OCI-LY3 (cell line): ENCODE data around the gene DCTPP1.

Experiments
- H2AFZ ChIP-seq: fragments of 200-600, 300-600 bp; shearing (Covaris generic); 2 replicates; pipeline ENCODE4 v1.6.0; 2014; ENCODE audit warnings: antibody characterized with exemption, low read depth, low read length
- H3K27ac ChIP-seq: fragments of 200-600, 300-600 bp; sonication (generic); 2 replicates; pipeline ENCODE4 v1.5.1; 2014; ENCODE audit warnings: mild to moderate bottlenecking, low read length, moderate library complexity, mixed read lengths
- H3K27me3 ChIP-seq: fragments of 200-600, 300-600 bp; sonication (generic); 2 replicates; pipeline ENCODE4 v1.6.1; 2014; ENCODE audit warnings: low read depth, low read length, mixed read lengths
- H3K36me3 ChIP-seq: fragments of 200-600, 300-600 bp; sonication (generic); replicated peaks from 2 replicates; pipeline ENCODE3; 2014; ENCODE audit warnings: low read depth, low read length, mixed read lengths
- H3K4me1 ChIP-seq: fragments of 300-600, 200-600 bp; sonication (generic); 2 replicates; pipeline ENCODE4 v1.6.1; 2014; ENCODE audit warnings: low read length, mixed read lengths
- H3K4me2 ChIP-seq: fragments of 200-600, 300-600 bp; sonication (generic); 2 replicates; pipeline ENCODE4 v1.6.1; 2014; ENCODE audit warnings: low read length, mixed read lengths
- H3K4me3 ChIP-seq: fragments of 300-600, 200-600 bp; sonication (generic); 2 replicates; pipeline ENCODE4 v1.5.1; 2014; ENCODE audit warnings: antibody characterized with exemption, mild to moderate bottlenecking, low read length, moderate library complexity
- H3K79me2 ChIP-seq: fragments of 300-600, 200-600 bp; shearing (Covaris generic); 2 replicates; pipeline ENCODE4 v1.6.1; 2014; ENCODE audit warnings: mild to moderate bottlenecking, low read length, mixed read lengths
- H3K9ac ChIP-seq: fragments of 300-600, 200-600 bp; shearing (Covaris generic); 2 replicates; pipeline ENCODE4 v1.6.0; 2014; ENCODE audit warnings: mild to moderate bottlenecking, low read length, moderate library complexity
- H3K9me3 ChIP-seq: fragments of 200-600, 300-600 bp; shearing (Covaris generic); 2 replicates; pipeline ENCODE4 v1.6.1; 2014; ENCODE audit warnings: low read length, mixed read lengths; ENCODE audit not compliant: insufficient read depth
- H4K20me1 ChIP-seq: fragments of 200-600, 300-600 bp; sonication (generic); 2 replicates; pipeline ENCODE4 v1.6.1; 2016; ENCODE audit warnings: low read length, mixed read lengths; ENCODE audit not compliant: insufficient read depth
- CTCF ChIP-seq: fragments of 200-600, 300-600 bp; sonication (generic); IDR thresholded peaks from 2 replicates; pipeline ENCODE4 v1.5.1; 2014; ENCODE audit warnings: antibody characterized with exemption, low read length, low read depth
- EZH2phosphoT487 ChIP-seq: fragments of 200-600 bp; shearing (Covaris generic); IDR thresholded peaks from 2 replicates; pipeline ENCODE4 v1.6.1; 2018; ENCODE audit warnings: antibody characterized with exemption, mixed run types, low read depth

The DCTPP1 gene

DNA sequence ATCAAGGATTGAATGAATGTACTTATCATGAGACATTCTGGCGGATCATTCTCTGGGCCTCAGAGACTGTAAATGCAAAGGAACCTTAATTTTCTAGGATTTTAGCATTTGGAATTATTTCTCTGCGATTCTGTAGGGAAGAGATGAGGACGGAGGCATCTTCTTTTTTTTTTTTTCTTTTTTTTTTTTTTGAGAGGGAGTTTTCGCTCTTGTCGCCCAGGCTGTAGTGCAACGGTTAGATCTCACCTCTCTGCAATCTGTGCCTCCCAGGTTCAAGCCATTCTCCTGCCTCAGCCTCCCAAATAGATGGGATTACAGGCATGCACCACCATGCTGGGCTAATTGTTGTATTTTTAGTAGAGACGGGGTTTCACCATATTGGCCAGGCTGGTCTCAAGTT, 44.9 kb upstream of the DCTPP1 start:
- no peak for TF ChIP-seq EZH2phosphoT487
- TF ChIP-seq CTCF = no peak
- peaks cover 47% of the 10 kb centered on the region for H3K4me1 ChIP-seq
- H3K27ac ChIP-seq = no peak overlapping the region
- H3K27me3 ChIP-seq = no peaks in the 10 kb centered on the region
- no peaks in the 10 kb centered on the region for H3K9me3 ChIP-seq
- no peaks in the 10 kb centered on the region for H3K79me2 ChIP-seq
- no peak overlapping the region for H3K4me2 ChIP-seq
- H4K20me1 ChIP-seq = no peaks in the 10 kb centered on the region
- H2AFZ ChIP-seq = no peak overlapping the region
- peaks cover 6% of the 10 kb centered on the region for H3K36me3 ChIP-seq
- no peak overlapping the region for H3K9ac ChIP-seq
- H3K4me3 ChIP-seq = no peak overlapping the region

DNA sequence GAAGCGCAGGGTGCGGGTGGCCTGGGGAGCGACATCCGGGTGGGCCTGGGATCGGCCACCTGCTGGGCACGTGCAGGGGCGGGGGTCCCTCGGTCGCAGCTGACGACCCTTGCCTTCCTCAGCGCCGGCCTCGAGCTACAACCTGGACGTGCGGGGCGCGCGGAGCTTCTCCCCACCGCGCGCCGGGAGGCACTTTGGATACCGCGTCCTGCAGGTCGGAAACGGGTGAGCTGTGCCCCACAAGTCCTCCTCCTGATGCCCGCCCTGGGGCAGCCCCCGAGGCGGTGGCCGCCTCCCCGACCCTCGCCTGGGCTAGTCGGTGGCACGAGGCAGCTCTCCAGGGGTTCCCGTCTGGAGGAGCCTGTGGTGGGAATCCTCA, 44.2 kb upstream of the DCTPP1 start:
- no peak overlapping the region; the same call in 1 of the 2 replicates for H3K9ac ChIP-seq
- peak overlapping the region; percentile 80; the same call in 1 of the 2 replicates for H3K27ac ChIP-seq
- H3K79me2 ChIP-seq = no peaks in the 10 kb centered on the region
- peak overlapping the region; percentile 77 for H3K4me3 ChIP-seq
- H4K20me1 ChIP-seq = no peaks in the 10 kb centered on the region
- no peaks in the 10 kb centered on the region for H3K9me3 ChIP-seq
- peaks cover 6% of the 10 kb centered on the region for H3K36me3 ChIP-seq
- peak overlapping the region; percentile 95 for H3K4me2 ChIP-seq
- TF ChIP-seq CTCF (no peak), EZH2phosphoT487 (no peak)
- no peak overlapping the region for H2AFZ ChIP-seq
- H3K4me1 ChIP-seq = peaks cover 50% of the 10 kb centered on the region
- H3K27me3 ChIP-seq = no peaks in the 10 kb centered on the region

DNA sequence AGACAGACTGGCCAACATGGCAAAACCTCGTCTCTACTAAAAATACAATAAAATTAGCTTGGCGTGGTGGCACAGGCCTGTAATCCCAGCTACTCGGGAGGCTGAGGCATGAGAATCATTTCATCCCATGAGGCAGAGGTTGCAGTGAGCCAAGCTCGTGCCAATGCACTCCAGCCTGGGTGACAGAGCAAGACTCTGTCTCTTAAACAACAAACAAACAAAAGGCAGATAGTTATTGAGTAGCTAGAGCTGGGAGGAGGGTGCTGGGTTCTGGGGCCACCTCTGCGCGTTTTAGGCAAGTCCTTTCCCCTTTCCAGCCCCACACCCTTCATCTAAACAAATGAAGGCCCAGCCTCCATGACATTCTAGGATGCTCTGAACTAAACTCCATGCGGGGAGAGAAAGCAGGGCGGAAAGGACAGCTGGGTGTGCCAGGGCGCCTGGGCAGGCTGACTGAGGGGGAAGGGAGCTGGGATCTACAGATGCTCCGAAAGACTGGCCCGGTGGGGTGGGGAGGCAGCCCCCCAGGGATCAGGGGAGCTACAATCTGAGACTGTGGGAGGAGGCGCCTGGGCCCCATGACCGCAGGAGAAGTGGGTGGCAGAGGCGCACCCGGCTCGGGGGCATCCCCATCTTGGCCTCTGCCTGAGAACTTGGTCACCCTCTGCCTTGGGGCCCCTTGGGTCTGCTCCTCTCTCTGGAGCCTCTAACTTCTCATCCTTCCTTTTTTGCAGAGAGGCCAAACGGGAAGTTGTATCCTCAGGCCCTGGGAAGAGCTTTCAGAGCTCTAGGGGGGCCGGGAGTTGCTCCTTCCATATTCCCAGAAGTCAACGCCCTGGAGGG, 43.6 kb upstream of the DCTPP1 start:
- Histone ChIP-seq H3K79me2 (no peaks in the 10 kb centered on the region), H3K27me3 (no peaks in the 10 kb centered on the region), H2AFZ (peak overlapping the region; percentile 62; the same call in 1 of the 2 replicates), H4K20me1 (no peaks in the 10 kb centered on the region), H3K27ac (peak overlapping the region; percentile 80), H3K9me3 (no peaks in the 10 kb centered on the region), H3K4me3 (peak overlapping the region; percentile 77), H3K36me3 (peaks cover 6% of the 10 kb centered on the region), H3K4me1 (peaks cover 48% of the 10 kb centered on the region), H3K9ac (peak overlapping the region; percentile 77), H3K4me2 (peak overlapping the region; percentile 95)
- TF ChIP-seq CTCF = no peak
- no peak for TF ChIP-seq EZH2phosphoT487

DNA sequence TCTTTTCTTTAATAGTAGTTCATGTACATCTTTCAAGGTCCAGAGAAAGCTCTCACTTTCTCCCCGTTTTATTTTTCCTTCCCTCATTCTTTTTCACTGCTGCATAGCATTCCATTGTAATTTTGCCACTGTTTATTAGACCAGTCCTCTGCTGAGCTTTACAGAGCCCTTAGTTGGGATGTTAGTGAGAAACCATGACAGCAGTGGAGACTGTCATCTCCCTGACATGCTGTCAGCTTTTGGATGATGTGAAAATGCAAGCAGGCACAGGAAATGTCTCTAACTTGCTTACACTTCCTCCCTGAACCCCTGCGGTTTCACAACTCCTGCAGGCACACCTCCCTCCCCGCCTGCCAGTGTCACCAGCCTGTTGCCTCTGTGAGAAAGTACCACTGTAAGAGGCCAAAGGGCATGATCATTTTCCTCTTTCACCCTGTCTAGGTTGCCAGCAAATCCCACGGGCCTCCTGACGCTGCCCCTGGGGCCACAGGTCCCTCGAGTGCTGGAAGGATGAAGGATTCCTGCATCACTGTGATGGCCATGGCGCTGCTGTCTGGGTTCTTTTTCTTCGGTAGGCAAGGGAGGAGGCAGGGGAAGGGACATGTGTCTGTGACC, 42.6 kb upstream of the DCTPP1 start, which contains the start of gene ITGAL:
Gene ITGAL (plus strand): TSS at position 415 of the 615 bp plus-strand sequence. CDS start 96 bp downstream, at position 511.
- Histone ChIP-seq H3K4me2 (peak within 1 kb of the TSS; percentile 95), H3K9me3 (no peaks in the 10 kb centered on the region), H3K36me3 (peaks cover 6% of the 10 kb centered on the region), H3K79me2 (no peaks in the 10 kb centered on the region), H4K20me1 (no peaks in the 10 kb centered on the region), H3K27me3 (no peaks in the 10 kb centered on the region), H2AFZ (peak within 1 kb of the TSS; percentile 62; the same call in 1 of the 2 replicates), H3K9ac (peak within 1 kb of the TSS; percentile 77), H3K27ac (peak within 1 kb of the TSS; percentile 80), H3K4me3 (peak within 1 kb of the TSS; percentile 77), H3K4me1 (peaks cover 48% of the 10 kb centered on the region)
- no peak for TF ChIP-seq CTCF
- TF ChIP-seq EZH2phosphoT487 = no peak
